ENCODE results near the gene HOXB5.

Gene HOXB5

GRCh38 chr17:48625495-48626244 lies 32.1 kb upstream of the HOXB5 start:
- H3K4me1 Mint-ChIP-seq: peaks cover 34% of the 10 kb centered on the region
- H3K9me3 Mint-ChIP-seq: no peaks in the 10 kb centered on the region
- no peaks in the 10 kb centered on the region for H3K36me3 Mint-ChIP-seq (ENCODE audit: low read depth)
- peak overlapping the region; percentile 87 to 95 (median 93) for H3K4me3 Mint-ChIP-seq
- peaks cover 100% of the 10 kb centered on the region for H3K27me3 Mint-ChIP-seq (ENCODE audit: low read depth)
- H3K27ac Mint-ChIP-seq: peak overlapping the region; percentile 69 to 93 (median 76)
- TF ChIP-seq CTCF (IDR thresholded peaks at IDR 0.05; ENCODE audit: unreplicated experiment in 3 of 3): no peak

- Mint-ChIP-seq H3K4me1 (peaks cover 34% of the 10 kb centered on the region), H3K4me3 (peak overlapping the region; percentile 87 to 95 (median 93)), H3K9me3 (no peaks in the 10 kb centered on the region), H3K27me3 (ENCODE audit: low read depth) (peaks cover 100% of the 10 kb centered on the region), H3K27ac (peak overlapping the region in 2 of 3 experiments; percentile 26 to 93), H3K36me3 (ENCODE audit: low read depth) (no peaks in the 10 kb centered on the region)
- TF ChIP-seq CTCF (IDR thresholded peaks at IDR 0.05; ENCODE audit: unreplicated experiment in 3 of 3): no peak
Observed at GRCh38 chr17:48624544-48625494, 31.2 kb upstream of the HOXB5 start.

GRCh38 chr17:48624118-48624517 lies 30.5 kb upstream of the HOXB5 start:
- TF ChIP-seq CTCF (IDR thresholded peaks at IDR 0.05; ENCODE audit: unreplicated experiment in 3 of 3): no peak
- no peaks in the 10 kb centered on the region for H3K36me3 Mint-ChIP-seq (ENCODE audit: low read depth)

GRCh38 chr17:48623583-48623982 lies 30.0 kb upstream of the HOXB5 start:
- peaks cover 100% of the 10 kb centered on the region for H3K27me3 Mint-ChIP-seq (ENCODE audit: low read depth)
- no peaks in the 10 kb centered on the region for H3K9me3 Mint-ChIP-seq
- H3K36me3 Mint-ChIP-seq (ENCODE audit: low read depth): no peaks in the 10 kb centered on the region
- peaks cover 44% of the 10 kb centered on the region for H3K4me1 Mint-ChIP-seq
- peak overlapping the region; percentile 61 to 81 (median 81) for H3K4me3 Mint-ChIP-seq
- TF ChIP-seq CTCF (IDR thresholded peaks at IDR 0.05; ENCODE audit: unreplicated experiment in 3 of 3): no peak
- peak overlapping the region in 1 of 3 experiments; percentile 26 for H3K27ac Mint-ChIP-seq

More at GRCh38 chr17:48624118-48624517, 30.5 kb upstream of the HOXB5 start:
- Mint-ChIP-seq H3K9me3 (no peaks in the 10 kb centered on the region), H3K4me3 (peak overlapping the region; percentile 61 to 81 (median 81)), H3K4me1 (peaks cover 40% of the 10 kb centered on the region), H3K27ac (peak overlapping the region in 2 of 3 experiments; percentile 26 to 62), H3K27me3 (ENCODE audit: low read depth) (peaks cover 100% of the 10 kb centered on the region)

GRCh38 chr17:48622857-48623256 lies 29.3 kb upstream of the HOXB5 start:
- Mint-ChIP-seq H3K9me3 (no peaks in the 10 kb centered on the region), H3K4me3 (peak overlapping the region; percentile 61 to 81 (median 66)), H3K27ac (peak overlapping the region in 1 of 3 experiments; percentile 64), H3K27me3 (ENCODE audit: low read depth) (peaks cover 100% of the 10 kb centered on the region), H3K36me3 (ENCODE audit: low read depth) (no peaks in the 10 kb centered on the region), H3K4me1 (peaks cover 43% of the 10 kb centered on the region)
- TF ChIP-seq CTCF (IDR thresholded peaks at IDR 0.05; ENCODE audit: unreplicated experiment in 3 of 3): no peak

All from nephron (organoid).